ENCODE results near the gene SLC27A1. TPM values are rescaled to one million over a fixed set of nuclear protein-coding genes. Genes with fewer than 3 reads are reported as not detected.

The SLC27A1 gene
- 10 to 100 TPM; 29.1 to 36.4 TPM for total RNA-seq

DNA sequence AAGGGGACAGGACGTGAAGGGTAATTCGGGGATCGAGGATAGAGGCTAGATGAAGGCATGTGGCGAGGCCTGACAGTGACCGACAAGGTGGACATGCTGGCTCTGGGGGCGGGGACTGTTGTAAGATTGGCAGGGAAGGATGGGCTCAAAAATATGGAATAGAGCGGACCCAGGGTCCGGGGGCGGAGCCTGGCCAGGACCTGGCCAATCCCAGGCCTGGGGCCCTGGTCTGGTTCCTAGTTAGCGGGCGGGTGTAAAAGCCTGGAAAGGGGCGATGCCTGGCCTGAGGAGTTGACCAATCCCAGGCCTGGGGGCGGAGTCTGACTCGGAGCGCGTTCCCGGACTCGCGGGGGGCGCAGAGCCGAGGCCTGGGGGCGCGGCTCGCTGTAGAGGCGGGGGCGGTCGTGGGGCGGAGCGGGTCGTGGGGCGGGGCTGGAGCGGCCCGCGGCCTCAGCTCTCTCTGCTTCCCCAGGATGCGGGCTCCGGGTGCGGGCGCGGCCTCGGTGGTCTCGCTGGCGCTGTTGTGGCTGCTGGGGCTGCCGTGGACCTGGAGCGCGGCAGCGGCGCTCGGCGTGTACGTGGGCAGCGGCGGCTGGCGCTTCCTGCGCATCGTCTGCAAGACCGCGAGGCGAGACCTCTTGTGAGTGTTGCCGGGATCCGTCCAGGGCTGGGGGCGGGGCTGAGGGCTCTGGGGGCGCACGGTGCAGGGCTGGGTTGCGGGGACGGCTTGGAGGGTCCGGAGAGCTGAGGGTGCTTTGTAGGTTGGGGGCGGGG is at the start of gene SLC27A1:
Gene SLC27A1, plus strand, starts transcription at position 457 of the 774 bp plus-strand sequence. Its CDS starts 17 bp downstream, at position 474.
- H3K4me3 ChIP-seq = peak within 1 kb of the TSS; percentile 84
- H3K4me1 ChIP-seq (ENCODE audit: control insufficient read depth in 1 of 2, low read depth in 2 of 2) = peaks cover 21 to 29% of the 10 kb centered on the region in 2 donors
- DNase-seq (ENCODE audit: low spot score) (peak; percentile 97), ATAC-seq (ENCODE audit: insufficient number of reproducible peaks, low FRiP score, low read depth) (peak; percentile 80)
- no peaks in the 10 kb centered on the region for H3K9me3 ChIP-seq
- no peaks in the 10 kb centered on the region for H3K36me3 ChIP-seq
- TF ChIP-seq, protein P1, sequence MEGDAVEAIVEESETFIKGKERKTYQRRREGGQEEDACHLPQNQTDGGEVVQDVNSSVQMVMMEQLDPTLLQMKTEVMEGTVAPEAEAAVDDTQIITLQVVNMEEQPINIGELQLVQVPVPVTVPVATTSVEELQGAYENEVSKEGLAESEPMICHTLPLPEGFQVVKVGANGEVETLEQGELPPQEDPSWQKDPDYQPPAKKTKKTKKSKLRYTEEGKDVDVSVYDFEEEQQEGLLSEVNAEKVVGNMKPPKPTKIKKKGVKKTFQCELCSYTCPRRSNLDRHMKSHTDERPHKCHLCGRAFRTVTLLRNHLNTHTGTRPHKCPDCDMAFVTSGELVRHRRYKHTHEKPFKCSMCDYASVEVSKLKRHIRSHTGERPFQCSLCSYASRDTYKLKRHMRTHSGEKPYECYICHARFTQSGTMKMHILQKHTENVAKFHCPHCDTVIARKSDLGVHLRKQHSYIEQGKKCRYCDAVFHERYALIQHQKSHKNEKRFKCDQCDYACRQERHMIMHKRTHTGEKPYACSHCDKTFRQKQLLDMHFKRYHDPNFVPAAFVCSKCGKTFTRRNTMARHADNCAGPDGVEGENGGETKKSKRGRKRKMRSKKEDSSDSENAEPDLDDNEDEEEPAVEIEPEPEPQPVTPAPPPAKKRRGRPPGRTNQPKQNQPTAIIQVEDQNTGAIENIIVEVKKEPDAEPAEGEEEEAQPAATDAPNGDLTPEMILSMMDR (IDR thresholded peaks at IDR 0.05) = no peak
- no peaks in the 10 kb centered on the region for H3K27me3 ChIP-seq (replicated peaks; ENCODE audit: insufficient read depth)
- H3K27ac ChIP-seq = peak within 1 kb of the TSS; percentile 79 to 81

DNA sequence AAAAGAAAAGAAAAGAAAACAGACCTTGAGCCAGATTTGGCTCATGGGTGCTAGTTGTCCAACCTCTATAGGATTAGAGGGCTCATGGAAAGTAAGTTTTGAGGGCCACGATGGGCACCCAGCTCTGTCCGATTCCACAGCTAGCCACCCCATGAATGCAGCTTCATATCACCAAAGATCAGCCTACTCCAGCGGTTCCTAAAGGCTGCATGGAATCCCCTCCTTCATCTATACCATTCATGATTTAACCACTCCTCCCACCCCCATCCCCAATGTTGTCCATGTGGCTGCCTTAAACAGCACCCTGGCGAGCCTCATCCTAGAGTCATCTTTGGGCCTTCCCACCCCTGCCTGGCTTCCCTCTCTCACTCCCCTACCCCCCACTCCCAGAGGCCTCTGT is 48.4 kb upstream of the SLC27A1 start:
- Histone ChIP-seq H3K4me3 (no peak overlapping the region), H3K36me3 (peaks cover 7% of the 10 kb centered on the region), H3K9me3 (no peaks in the 10 kb centered on the region), H3K27ac (no peak overlapping the region), H3K27me3 (replicated peaks; ENCODE audit: insufficient read depth) (no peaks in the 10 kb centered on the region), H3K4me1 (ENCODE audit: control insufficient read depth in 1 of 2, low read depth in 2 of 2) (peaks cover 0 to 8% of the 10 kb centered on the region in 2 donors)
- DNase-seq (ENCODE audit: low spot score) (no peak), ATAC-seq (ENCODE audit: insufficient number of reproducible peaks, low FRiP score, low read depth) (no peak)
- TF ChIP-seq, protein P1 (IDR thresholded peaks at IDR 0.05) = no peak

DNA sequence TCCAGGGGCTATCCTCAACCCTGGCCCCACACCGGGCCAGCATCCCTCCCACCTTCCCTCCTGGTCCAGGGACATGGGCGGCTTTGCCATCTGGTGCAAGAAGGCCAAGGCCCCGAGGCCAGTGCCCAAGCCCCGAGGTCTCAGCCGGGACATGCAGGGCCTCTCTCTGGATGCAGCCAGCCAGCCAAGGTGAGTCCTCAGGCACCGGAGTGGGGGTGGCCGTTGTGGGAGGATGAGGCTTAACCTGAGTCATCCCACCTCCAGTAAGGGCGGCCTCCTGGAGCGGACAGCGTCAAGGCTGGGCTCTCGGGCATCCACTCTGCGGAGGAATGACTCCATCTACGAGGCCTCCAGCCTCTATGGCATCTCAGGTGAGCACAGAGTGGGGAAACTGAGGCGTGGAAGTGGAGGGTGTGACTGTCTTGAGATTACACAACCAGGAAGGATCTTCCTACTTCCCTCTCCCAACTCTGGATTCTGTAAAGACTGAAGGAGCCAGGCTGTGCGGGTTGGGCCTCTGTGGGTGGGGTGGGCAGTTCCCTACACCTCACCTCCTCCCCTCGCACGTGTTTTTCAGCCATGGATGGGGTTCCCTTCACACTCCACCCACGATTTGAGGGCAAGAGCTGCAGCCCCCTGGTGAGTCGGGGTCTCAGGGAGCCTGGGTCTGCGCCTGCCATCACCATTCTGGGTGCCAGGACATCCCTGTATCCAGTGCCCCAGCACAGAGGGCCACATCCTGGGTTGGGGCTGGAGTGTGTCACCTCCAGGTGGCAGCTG is 46.7 kb upstream of the SLC27A1 start:
- H3K4me3 ChIP-seq = no peak overlapping the region
- peaks cover 0 to 8% of the 10 kb centered on the region in 2 donors for H3K4me1 ChIP-seq (ENCODE audit: control insufficient read depth in 1 of 2, low read depth in 2 of 2)
- TF ChIP-seq, protein P1 (IDR thresholded peaks at IDR 0.05) = no peak
- ATAC-seq (ENCODE audit: insufficient number of reproducible peaks, low FRiP score, low read depth) (no peak), DNase-seq (ENCODE audit: low spot score) (no peak)
- H3K9me3 ChIP-seq = no peaks in the 10 kb centered on the region
- no peaks in the 10 kb centered on the region for H3K27me3 ChIP-seq (replicated peaks; ENCODE audit: insufficient read depth)
- H3K27ac ChIP-seq = no peak overlapping the region
- H3K36me3 ChIP-seq = peaks cover 7% of the 10 kb centered on the region

DNA sequence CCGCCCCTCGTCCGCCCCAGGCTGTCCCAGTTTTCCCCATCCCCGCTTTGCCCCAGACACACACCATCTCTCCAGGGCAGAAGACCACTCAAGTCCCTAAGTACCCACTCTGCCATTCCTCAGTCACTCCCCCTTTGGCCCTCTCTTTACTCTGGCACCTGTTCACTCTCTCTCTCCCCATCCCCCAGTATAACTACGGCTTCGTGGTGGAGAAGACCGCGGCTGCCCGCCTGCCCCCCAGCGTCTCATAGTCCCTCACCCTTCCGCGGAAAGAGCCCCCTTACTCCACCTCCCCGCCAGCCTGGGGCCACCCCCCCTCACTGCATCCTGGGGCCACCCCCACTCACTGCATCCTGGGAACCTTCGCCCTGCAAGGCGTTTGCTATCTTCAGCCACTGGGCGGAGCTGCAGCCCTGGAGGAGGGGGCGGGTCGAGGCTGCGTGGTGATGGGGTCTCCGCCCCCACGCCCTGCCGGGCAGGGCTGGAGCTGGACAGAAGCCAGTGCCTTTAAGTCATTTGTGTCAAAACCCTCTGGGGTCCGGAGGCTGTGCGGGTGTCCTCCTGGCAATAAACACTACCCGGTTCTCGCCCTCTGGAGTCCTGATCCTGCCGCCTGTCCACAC is 45.5 kb upstream of the SLC27A1 start:
- H3K36me3 ChIP-seq = peaks cover 7% of the 10 kb centered on the region
- TF ChIP-seq, protein P1 (IDR thresholded peaks at IDR 0.05) = no peak
- H3K4me1 ChIP-seq (ENCODE audit: control insufficient read depth in 1 of 2, low read depth in 2 of 2) = peaks cover 0 to 8% of the 10 kb centered on the region in 2 donors
- H3K27ac ChIP-seq = no peak overlapping the region
- no peaks in the 10 kb centered on the region for H3K9me3 ChIP-seq
- no peak overlapping the region for H3K4me3 ChIP-seq
- DNase-seq (ENCODE audit: low spot score) = no peak
- H3K27me3 ChIP-seq (replicated peaks; ENCODE audit: insufficient read depth) = no peaks in the 10 kb centered on the region
- ATAC-seq (ENCODE audit: insufficient number of reproducible peaks, low FRiP score, low read depth) = no peak

DNA sequence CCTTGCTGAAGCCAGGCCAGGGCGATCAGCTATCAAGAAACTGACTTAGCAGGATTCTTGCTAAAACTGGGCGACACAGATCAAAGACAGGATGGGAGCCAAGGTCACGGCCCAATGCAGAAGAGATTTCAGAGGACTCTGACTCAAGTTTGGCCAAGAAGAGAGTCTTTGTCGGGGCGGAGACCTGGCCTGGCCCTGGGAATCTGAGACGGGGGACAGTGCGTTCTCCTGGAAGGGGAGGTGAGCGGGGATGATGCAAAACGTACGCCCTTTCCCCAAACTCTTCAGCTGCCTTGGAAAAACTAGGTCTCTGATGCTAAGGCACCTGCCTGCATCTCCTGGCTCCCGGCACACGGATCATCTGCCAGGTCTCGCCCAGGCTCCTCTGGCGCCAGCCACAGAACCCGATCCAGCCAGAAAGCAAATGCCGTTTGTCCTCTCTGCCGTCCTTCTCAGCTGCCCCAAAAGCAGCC is 40.6 kb upstream of the SLC27A1 start:
- TF ChIP-seq, protein P1 (IDR thresholded peaks at IDR 0.05) = no peak
- Histone ChIP-seq H3K27me3 (replicated peaks; ENCODE audit: insufficient read depth) (no peaks in the 10 kb centered on the region), H3K4me3 (no peak overlapping the region), H3K36me3 (no peaks in the 10 kb centered on the region), H3K9me3 (no peaks in the 10 kb centered on the region), H3K4me1 (ENCODE audit: control insufficient read depth in 1 of 2, low read depth in 2 of 2) (no peaks in the 10 kb centered on the region), H3K27ac (no peak overlapping the region)
- ATAC-seq (ENCODE audit: insufficient number of reproducible peaks, low FRiP score, low read depth) (no peak), DNase-seq (ENCODE audit: low spot score) (no peak)
